HG03060 (cell line): ENCODE results near the gene RFX1.
"Not testable (repeated sequence)": the region's sequence is repeated elsewhere in the genome, so short reads cannot be mapped to it uniquely, and the experiment has no call there.

Experiments
- ATAC-seq: cut with Tn5 transposase; IDR thresholded peaks from one replicate; pipeline ENCODE4 v1.9.1; 2021; ENCODE audit warnings: low read depth, moderate number of reproducible peaks; ENCODE audit not compliant: unreplicated experiment

The RFX1 gene

DNA sequence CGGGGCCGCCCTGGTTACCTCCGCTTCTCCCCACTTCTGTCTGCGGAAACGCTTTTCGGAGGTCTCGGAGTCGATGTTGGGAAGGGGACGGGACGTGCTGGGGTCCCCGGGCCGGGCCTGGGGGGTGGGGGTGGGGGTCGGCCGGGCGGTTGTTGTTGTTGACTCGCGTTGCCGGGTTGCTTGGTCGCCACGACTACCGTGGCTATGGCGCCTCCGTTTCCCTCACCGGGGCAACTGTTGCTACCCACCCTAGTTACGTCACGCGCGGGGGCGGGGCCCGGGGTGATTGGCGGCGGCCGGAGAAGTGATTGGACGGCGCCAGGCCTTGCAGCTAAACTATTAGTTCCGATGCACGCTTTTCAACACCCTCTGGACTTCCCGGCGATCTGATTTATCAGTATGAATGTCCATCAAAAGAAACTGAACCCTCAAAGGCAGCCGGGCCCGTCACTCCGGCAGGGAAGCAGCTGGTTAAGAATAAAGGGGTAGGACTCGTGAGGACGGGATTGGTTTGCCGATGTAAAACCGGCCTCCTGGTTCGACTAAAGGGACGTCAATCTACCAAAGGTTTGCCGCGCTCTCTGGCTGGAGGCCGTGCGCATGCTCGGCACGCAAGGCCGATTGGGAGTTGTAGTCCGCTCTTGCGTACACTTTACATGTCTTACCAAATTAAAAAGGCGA is at the start of gene RFX1:
Gene RFX1, minus strand, starts transcription at position 236 of the 681 bp plus-strand sequence. CDS start 12,477 bp downstream, outside the sequence.
- ATAC-seq = peak; percentile 70

DNA sequence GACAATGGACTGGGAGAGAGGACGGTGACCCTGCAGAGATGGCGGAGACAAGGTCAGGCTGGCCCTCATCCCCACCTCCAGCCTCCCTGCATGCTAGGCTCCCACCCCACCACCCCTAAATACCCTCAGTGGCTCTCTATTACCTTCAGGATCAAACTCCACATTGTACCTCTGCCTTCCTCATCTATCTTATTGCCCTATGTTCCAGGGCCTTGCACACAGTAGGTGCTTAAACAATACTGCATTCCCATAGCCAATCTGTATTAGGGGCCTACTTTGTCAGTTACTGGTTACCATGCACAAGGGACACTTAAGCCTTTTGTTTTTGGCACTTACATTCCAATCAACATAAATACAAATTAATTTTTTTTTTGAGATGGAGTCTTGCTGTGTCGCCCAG is 49.3 kb upstream of the RFX1 start:
- no peak for ATAC-seq

DNA sequence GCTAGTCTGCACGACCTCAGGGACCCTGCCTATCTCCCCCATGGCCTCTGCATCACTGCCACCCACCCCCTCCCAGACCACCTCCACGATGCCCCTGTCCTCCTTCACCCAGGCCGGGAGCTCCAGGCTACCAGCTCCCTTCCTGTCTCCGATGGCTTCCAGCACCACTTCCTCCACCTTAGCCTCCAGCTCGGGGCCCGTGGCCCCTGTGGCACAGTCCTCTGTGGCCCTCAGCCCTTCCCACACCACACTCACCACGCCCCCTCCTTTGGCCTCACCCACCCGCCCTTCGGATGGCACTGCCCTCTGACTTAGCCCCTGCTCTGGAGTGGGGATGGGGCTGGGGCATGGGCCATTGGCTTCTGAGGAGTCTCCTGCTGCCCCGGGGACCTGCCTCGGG is 48.6 kb upstream of the RFX1 start:
- no peak for ATAC-seq

- no peak for ATAC-seq
These were observed 48.0 kb upstream of the RFX1 start for GRCh38 chr19:14054099-14054498.

GRCh38 chr19:14053500-14053899 is 47.4 kb upstream of the RFX1 start:
- ATAC-seq = no peak

GRCh38 chr19:14053032-14053431 is 46.9 kb upstream of the RFX1 start:
- ATAC-seq = no peak

DNA sequence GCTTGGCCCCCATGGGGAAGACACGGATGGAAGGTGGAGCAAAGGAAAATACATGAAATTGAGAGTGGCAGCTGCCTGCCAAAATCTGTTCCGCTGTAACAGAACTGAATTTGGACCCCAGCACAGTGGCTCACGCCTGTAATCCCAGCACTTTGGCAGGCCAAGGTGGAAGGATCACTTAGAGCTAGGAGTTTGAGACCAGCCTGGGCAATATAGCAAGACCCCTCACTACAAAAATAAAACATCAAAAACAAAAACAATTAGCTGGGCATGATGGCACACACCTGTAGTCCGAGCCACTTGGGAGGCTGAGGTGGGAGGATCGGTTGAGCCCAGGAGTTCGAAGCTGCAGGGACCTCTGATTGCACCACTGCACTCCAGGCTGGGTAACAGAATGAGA is 46.4 kb upstream of the RFX1 start:
- ATAC-seq = no peak

DNA sequence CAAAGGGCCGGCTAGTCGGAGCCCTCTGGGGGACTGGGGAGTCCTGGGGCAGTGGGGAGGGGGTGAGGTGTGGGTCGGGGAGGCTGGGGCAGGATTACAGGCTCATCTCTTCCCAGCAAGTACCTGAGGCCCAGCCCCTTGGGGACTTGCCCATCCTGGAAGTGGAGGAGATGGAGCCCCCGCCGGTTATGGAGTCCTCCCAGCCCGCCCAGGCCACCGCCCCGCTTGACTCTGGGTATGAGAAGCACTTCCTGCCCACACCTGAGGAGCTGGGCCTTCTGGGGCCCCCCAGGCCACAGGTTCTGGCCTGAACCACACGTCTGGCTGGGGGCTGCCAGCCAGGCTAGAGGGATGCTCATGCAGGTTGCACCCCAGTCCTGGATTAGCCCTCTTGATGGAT is 45.9 kb upstream of the RFX1 start:
- ATAC-seq = no peak

DNA sequence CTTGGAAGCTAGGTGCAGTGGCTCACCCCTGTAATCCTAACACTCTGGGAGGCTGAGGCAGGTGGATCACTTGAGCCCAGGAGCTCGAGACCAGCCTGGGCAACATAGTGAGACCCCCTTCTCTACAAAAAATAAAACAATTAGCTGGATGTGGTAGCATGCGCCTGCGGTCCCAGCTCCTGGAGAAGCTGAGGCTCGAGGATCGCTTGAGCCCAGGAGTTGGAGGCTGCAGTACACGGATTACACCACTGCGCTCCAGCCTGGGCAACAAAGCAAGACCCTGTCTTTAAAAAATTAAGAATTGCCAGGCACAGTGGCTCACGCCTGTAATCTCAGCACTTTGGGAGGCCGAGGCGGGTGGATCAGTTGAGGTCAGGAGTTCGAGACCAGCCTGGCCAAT is 44.8 kb upstream of the RFX1 start:
- ATAC-seq = not testable (repeated sequence)

DNA sequence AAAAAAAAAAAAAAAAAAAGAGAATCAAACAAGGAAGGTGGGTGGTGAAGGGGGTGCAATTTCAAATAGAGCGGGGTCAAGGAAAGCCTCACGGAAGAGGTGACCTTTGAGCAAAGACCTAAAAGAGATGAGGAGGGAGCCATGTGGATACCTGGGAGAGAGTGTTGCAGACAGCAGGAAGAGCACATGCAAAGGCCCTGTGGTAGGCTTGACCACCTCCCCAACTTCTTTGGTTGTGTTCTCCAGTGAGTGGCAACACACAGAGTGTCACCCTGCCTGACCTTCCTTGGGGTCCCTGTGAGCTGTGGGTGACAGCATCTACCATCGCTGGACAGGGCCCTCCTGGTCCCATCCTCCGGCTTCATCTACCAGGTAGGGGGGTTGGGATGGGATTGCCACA is 44.4 kb upstream of the RFX1 start:
- ATAC-seq = no peak

DNA sequence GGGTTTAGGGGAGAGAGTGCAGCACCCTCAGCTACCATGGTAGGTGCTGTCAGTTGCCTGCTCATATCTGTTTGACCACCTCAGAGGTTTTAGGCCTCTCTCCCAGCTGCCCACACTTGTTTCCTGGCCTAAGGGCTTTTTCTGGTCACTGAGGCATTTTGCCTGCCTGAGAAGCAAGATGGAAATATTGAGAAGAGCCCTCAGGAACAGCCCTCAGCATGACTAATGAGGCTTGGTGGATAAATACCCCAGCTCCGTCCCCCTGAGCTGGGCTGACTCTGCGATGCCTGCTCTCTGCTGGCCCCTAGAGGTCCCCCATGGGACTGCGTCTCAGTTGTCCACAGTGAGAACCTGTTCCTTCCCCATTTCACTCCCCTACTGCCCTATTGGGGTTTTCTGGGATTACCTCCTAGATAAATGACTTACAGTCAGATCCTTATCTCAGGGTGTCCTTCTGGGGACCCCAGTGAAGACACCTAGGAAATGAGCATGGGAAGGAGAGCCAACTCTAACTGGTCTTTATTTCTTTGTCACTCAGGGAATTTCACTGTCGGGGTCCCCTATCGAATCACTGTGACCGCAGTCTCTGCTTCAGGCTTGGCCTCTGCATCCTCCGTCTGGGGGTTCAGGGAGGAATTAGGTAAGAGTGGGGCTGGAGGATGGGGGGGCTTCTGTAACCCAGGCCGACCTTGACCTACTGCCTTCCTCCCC is 42.5 kb upstream of the RFX1 start:
- ATAC-seq = no peak

GRCh38 chr19:14047866-14048265 is 41.7 kb upstream of the RFX1 start:
- ATAC-seq = not testable (repeated sequence)

DNA sequence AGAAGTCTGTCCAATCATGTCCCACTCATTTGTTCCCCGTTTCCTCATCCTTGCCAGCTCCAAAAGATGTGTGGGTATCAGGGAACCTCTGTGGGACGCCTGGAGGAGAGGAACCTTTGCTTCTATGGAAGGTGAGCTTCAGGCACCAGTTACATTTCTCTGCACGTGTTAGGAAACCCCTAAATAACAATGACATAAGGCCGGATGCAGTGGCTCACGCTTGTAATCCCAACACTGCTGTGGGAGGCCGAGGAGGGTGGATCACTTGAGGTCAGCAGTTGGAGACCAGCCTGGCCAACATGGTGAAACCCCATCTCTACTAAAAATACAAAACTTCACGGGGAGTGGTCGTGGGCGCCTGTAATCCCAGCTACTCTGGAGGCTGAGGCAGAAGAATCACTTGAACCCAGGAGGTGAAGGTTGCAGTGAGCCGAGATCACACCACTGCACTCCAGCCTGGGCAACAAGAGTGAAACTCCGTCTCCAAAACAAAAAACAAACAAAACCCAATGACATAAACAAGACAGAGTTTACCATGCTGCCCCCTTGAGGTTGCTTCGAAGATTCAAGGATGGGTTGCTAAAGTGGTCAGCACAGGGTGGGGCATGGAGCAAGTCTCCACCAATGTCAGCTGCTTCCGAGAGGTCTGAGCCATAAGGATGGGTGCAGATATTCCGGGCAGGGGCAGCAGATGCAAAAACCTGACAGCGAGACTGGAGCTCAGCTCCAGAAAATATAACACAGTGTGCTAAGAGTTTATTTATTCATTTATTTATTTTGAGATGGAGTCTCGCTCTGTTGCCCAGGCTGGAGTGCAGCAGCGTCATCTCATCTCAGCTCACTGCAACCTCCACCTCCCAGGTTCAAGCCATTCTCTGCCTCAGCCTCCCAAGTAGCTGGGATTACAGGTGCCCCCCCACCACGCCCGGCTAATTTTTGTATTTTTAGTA is 36.8 kb upstream of the RFX1 start:
- not testable (repeated sequence) for ATAC-seq

DNA sequence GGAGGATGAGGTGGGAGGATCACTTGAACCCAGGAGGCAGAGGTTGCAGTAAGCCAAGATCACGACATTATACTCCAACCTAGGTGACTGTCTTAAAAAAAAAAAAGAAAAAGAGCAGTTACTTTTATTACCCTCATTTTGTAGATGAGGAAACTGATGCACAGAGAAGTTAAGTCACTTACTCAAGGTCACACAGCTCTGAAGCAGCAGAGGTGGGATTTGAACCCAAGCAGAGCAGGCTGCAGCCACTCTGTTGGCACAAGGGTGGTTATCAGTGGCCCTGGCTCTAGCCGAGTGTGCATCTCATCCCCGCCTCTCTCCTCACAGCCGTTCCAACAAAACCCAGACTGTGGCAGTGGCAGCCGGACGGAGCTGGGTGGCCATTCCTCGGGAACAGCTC is 33.1 kb upstream of the RFX1 start:
- ATAC-seq = no peak

DNA sequence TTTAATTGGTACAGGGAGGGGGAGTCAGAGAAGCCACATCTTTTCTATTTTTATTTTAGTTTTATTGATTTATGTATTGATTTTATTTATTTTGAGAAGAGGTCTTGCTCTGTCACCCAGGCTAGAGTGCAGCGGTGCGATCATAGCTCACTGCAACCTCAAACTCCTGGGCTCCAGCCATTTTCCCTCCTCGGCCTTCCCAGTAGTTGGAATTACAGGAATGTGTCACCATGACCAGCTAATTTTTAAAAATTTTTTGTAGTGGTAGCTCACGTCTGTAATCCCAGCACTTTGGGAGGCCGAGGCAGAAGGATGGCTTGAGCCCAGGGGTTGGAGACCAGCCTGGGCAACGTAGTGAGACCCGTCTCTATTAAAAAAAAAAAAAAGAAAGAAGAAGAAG is 29.6 kb upstream of the RFX1 start:
- no peak for ATAC-seq

- not testable (repeated sequence) for ATAC-seq
These were observed 29.0 kb upstream of the RFX1 start for GRCh38 chr19:14035159-14035558.

- no peak for ATAC-seq
These were observed 27.8 kb upstream of the RFX1 start for GRCh38 chr19:14033946-14034345.

GRCh38 chr19:14031719-14032480 is 25.8 kb upstream of the RFX1 start, which contains the start of gene IL27RA:
IL27RA (plus strand) TSS chr19:14031762; CDS start chr19:14031873, 111 bp downstream.
- ATAC-seq = no peak

GRCh38 chr19:14030997-14031718 is 25.0 kb upstream of the RFX1 start:
- ATAC-seq = no peak

GRCh38 chr19:14028901-14029300 is 22.8 kb upstream of the RFX1 start:
- ATAC-seq = no peak
